ENCODE measurements around the gene C6orf136. TPM values are rescaled to one million over a fixed set of nuclear protein-coding genes. Genes with fewer than 3 reads are reported as not detected.

C6orf136 gene
- total RNA-seq, 2 experiments from 2014 or later, result 35.8 to 37.1 TPM

DNA sequence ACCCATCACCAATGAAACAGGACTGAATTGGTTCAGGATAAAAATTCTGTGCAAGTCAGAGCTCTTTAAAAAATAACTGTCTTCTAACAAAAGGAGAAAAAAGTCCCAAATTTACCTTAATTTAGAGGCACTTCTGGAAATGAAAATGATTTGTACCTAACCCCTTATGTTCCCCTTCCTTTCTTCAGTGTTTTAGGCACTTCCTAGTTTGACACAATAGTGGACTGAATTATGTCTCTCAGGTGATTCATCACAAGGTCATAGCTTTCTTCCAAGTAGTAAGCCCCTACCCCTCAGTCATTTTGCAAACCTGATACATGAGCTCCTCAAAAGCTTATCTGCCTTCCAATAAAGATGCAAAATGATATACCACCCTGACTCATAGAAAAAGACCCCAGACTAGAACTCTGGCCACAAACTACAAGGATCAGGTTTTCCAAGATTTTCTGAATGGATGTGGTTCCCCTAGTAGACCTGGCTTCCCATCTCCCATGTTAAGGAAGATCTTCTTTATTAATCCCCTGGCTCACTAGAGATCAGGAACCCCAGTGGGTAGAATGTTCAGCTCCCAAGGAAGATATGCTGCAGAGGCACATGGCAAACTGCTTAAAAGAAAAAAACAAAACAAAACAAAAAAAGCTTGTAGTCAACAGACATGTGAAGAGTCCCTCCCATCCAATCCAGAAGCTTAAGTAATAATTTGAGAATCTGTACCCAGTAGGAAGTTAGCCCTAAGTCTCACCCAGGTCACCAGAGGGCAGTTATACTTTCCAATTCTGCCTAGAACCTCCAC lies 33.5 kb upstream of the C6orf136 start:
- H3K4me3 Mint-ChIP-seq, result peak overlapping the region; percentile 97
- H3K27me3 Mint-ChIP-seq, result peaks cover 19% of the 10 kb centered on the region
- H3K9me3 Mint-ChIP-seq, result peaks cover 3% of the 10 kb centered on the region
- H3K4me1 Mint-ChIP-seq, result peaks cover 61% of the 10 kb centered on the region
- H3K27ac Mint-ChIP-seq, result peak overlapping the region; percentile 99
- DNase-seq, result no peak
- H3K36me3 Mint-ChIP-seq, result peaks cover 71% of the 10 kb centered on the region

DNA sequence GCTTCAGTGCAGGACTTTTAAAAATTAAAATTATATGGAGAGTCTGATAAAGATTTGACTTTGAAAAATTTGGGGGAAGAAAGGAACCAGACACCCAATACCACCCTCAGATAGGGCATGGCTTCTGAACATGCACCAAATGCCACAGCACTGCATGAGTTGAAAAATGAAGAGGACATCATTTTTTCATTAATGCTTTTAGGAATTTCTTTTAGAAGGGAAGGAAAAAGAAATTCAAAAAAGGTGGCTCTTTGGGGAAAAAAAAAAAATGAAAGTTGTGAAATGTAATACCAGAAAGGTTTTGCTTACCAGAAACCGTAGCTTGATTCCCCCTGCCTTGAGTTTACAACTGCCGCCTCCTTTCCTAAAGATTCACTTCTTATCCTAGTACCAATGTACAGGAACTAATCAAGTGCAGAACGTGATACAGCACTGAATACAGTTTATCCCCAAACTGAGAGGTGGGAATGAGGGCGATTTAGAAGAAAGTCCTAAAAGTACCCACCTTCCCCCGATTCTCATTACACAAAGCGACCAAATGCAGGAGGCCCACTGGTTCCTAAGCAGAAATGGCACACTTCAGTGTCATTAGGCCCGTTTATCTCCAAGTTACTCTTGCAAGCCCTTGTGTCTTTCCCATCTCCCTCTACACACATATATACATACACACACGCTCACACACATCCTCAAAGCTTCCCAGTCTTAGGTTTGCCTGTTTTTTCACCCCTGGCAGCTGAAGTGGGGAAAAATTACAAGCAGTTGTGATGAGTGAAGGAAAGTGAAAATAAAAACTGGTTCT lies 32.7 kb upstream of the C6orf136 start:
- H3K4me1 Mint-ChIP-seq, result peaks cover 62% of the 10 kb centered on the region
- H3K4me3 Mint-ChIP-seq, result peak overlapping the region; percentile 97
- peak overlapping the region; percentile 99 for H3K27ac Mint-ChIP-seq
- peaks cover 19% of the 10 kb centered on the region for H3K27me3 Mint-ChIP-seq
- H3K9me3 Mint-ChIP-seq, result peaks cover 3% of the 10 kb centered on the region
- peaks cover 71% of the 10 kb centered on the region for H3K36me3 Mint-ChIP-seq
- DNase-seq, result no peak

DNA sequence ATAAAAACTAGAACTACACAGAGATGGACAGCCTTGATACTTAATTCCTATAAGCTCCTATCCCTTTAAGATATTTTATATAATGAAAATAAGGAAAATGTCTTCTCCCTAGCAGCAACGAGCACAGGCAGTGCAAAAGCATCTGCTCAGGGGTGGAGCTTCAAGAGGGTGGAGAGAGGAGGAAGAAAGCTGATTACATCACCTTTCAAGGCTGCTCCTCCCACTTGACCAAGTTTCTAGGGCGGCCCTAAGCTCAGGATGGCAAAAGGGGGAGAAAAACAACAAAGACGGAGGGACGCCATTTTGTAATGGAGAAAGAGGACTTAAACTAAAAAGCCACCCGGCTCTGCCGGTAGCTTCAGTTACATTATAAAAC lies 32.1 kb upstream of the C6orf136 start:
- peaks cover 19% of the 10 kb centered on the region for H3K27me3 Mint-ChIP-seq
- H3K4me3 Mint-ChIP-seq, result peak overlapping the region; percentile 97
- DNase-seq, result peak; percentile 83
- peaks cover 63% of the 10 kb centered on the region for H3K4me1 Mint-ChIP-seq
- peak overlapping the region; percentile 99 for H3K27ac Mint-ChIP-seq
- H3K36me3 Mint-ChIP-seq, result peaks cover 71% of the 10 kb centered on the region
- peaks cover 3% of the 10 kb centered on the region for H3K9me3 Mint-ChIP-seq

DNA sequence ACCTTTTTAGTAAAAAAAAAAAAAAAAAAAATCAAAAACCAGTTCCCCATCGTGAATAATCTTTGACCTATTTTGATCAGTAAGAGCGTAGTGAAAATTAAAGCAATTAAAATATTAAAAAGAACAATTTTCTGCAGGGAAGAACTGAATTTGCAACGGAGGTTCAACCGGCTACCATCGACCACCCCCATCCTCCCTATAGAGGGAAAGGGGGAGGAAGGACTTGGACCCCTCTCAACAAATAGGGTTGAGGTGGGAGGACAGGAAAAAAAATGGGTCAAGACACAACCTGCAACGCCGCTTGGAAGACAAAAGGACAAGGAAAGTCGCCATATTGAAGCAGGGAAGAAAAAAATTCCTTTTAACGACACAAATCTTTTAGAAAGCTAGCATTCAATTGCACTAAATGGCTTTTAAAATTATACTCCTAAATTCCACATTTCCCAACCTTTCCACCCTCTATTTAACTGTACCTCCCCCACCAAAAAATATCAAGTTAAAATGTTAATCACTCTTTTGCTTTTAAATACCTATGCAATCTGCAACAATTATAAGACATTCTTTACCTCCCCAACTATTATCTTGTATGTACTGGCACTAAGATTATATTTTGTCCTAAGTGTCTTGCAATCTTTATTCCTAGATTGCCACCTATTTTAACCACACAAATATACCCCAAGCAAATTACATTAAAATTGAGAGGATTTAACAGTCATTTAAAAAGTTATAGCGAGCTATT lies 31.5 kb upstream of the C6orf136 start:
- peak overlapping the region; percentile 99 for H3K27ac Mint-ChIP-seq
- H3K4me1 Mint-ChIP-seq, result peaks cover 58% of the 10 kb centered on the region
- H3K9me3 Mint-ChIP-seq, result peaks cover 3% of the 10 kb centered on the region
- peak overlapping the region; percentile 97 for H3K4me3 Mint-ChIP-seq
- H3K36me3 Mint-ChIP-seq, result peaks cover 73% of the 10 kb centered on the region
- H3K27me3 Mint-ChIP-seq, result peaks cover 19% of the 10 kb centered on the region
- DNase-seq, result peak; percentile 38

DNA sequence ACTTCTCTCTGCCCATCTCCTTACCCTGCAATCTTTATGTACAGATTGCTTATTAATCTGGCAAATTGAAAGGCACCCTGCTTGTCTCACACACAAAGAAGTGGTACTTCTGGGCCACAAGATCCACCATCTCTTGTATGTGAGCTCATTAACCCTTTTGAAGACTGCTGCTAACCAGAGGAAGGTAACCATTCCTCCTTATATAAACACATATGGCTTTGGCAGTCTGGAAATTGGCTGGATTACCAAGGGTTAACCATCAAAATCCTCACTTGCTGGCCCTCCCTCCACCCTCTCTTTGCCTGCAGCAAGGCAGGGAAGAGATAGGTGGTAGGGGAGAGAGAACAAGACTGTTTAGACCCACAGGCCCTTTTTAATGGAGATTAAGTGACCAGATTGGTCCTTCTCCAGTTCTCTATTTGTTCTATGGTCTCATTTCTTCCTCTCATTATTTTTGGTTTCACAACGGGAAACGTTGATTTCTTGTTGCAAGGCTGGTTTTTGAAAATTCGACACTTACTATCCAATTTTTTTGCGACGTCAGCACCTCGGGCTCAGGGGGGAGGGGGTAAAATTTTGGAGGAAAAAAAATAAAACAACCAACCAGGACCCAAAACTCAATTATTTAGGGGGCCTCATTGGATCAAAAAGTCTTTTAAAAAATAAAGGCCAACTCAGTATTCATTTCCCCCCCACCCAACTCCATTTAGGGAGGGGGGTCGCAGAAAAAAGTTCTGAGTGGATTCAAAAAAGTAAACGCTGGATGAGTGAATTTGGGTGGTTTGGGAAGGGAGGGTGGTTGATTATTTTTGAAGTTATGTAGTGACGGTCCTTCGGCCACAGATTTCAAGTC lies 30.7 kb upstream of the C6orf136 start:
- Mint-ChIP-seq H3K9me3 (peaks cover 3% of the 10 kb centered on the region), H3K36me3 (peaks cover 70% of the 10 kb centered on the region), H3K27me3 (peaks cover 19% of the 10 kb centered on the region), H3K4me3 (peak overlapping the region; percentile 97), H3K27ac (peak overlapping the region; percentile 99), H3K4me1 (peaks cover 52% of the 10 kb centered on the region)
- DNase-seq, result no peak

DNA sequence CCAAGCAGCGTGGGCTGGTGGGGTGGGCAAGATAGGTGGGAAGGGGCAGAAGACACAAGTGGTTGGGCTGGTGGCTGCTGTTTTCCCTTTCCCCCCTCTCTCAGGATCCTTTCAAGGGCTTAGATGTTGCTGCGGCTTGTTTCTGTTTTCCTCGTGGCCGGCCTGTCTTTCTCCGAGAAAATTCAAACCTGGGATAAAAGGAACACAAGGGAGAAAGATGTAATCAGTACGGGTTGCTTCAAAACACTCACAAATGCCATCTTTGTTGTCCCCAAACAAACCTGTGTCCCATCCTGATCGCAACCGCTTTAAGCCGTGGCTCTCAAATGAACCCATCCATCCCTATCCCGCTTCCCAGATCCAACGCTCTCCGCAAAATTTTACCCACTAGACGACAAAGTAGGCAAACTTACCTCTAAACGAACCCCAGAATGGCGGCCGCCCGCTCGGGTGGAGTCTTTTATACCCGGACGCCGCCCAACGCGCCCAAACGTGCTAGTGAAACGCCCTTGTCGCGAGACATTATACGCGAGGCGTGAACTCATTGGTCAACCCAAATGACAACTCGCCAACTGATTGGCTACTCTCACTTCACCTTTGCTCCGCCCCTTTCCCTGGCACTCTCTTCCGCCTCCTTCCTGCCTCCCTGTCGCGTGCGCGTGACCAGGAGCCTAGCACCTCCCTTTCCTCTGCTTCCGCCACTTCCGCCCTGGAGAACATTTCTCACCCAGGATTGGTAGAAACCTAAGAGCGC lies 29.9 kb upstream of the C6orf136 start, which contains the start of gene PPP1R10:
Gene PPP1R10 (minus strand): TSS at position 433 of the 754 bp plus-strand sequence. CDS start 7,299 bp downstream, outside the sequence.
- Mint-ChIP-seq H3K4me3 (peak within 1 kb of the TSS; percentile 97), H3K36me3 (peaks cover 62% of the 10 kb centered on the region), H3K4me1 (peaks cover 46% of the 10 kb centered on the region), H3K27me3 (peaks cover 19% of the 10 kb centered on the region), H3K27ac (peak within 1 kb of the TSS; percentile 99), H3K9me3 (peaks cover 3% of the 10 kb centered on the region)
- DNase-seq, result peak; percentile 98

DNA sequence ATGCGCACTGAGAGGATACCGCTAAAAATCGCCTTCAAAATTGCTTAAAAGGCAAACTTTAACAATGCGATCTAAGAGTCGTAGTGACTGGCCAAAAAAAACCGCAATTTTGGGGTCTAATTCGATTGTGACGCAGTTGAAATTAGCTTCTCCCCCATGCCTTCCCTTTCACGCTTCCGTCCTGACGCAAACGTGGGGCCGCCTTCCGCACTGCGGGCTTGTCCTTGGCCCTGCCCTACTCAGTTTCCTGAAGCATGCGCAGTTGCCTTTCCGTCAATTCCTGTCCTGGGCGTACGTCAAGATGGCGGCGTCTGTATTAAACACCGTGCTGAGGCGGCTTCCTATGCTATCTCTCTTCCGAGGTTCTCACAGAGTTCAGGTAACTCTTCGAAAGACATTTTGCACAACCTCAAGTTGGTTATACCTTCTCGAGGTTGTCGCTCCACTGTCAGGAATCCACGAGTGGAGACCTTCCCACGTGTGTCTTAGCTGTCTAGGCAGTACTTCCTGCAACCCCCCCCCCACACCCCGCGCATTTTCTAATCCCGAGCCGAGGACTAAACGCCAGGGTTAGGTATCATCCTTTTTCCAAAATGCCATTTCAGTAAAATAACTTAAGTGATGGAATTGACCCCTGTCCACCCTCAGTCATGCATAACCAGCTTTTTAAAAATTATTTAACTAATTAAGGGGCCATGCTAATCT lies 29.2 kb upstream of the C6orf136 start, which contains the start of gene MRPS18B:
Gene MRPS18B (plus strand): TSS at position 276 of the 705 bp plus-strand sequence. CDS start 26 bp downstream, at position 302.
- Mint-ChIP-seq H3K4me3 (peak within 1 kb of the TSS; percentile 97), H3K27me3 (peaks cover 19% of the 10 kb centered on the region), H3K4me1 (peaks cover 44% of the 10 kb centered on the region), H3K27ac (peak within 1 kb of the TSS; percentile 99), H3K9me3 (peaks cover 3% of the 10 kb centered on the region), H3K36me3 (peaks cover 60% of the 10 kb centered on the region)
- DNase-seq, result peak; percentile 96

DNA sequence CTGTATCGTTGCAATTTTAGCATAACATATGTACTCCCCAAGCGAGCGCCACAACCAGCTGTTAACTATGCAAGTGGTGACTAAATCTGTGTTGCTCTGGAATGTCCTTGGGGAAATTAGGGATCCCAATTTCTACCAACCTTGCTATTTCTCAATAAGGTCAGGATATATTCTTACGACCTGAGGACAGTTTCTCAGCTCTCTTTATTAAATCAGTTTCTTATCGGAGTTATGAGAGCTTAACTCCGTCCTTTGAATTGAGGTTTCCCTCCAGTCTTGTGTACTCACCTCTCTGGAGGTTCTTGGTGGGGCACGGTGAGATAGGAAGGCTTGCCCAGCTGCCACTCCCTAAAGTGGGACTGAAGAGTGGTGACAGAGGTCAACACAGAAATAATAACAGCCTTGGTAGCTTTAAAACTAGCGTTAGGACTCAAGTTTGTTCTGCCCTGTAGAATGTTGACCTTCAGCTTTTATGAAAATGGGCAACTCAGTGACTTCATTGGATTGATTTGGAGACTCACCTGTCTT lies 28.6 kb upstream of the C6orf136 start:
- peaks cover 39% of the 10 kb centered on the region for H3K4me1 Mint-ChIP-seq
- H3K27me3 Mint-ChIP-seq, result peaks cover 19% of the 10 kb centered on the region
- H3K36me3 Mint-ChIP-seq, result peaks cover 56% of the 10 kb centered on the region
- H3K27ac Mint-ChIP-seq, result peak overlapping the region; percentile 99
- H3K4me3 Mint-ChIP-seq, result peak overlapping the region; percentile 97
- no peak for DNase-seq
- peaks cover 3% of the 10 kb centered on the region for H3K9me3 Mint-ChIP-seq

DNA sequence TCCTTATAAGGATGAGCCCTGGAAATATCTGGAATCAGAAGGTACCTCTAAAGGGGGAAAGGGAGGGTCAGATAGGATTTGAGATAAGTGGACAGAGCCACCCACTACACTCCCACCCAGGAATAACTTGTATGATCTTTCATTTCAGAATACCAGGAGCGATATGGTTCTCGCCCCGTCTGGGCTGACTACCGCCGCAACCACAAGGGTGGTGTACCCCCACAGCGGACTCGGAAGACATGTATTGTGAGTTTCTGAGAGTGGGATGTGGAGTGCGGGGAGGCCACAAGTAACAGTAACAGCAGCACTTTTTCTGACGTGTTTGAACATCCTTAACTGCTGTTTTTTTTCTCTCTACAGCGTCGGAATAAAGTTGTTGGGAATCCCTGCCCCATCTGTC lies 27.4 kb upstream of the C6orf136 start:
- Mint-ChIP-seq H3K27me3 (peaks cover 19% of the 10 kb centered on the region), H3K4me3 (peak overlapping the region; percentile 97), H3K9me3 (peaks cover 3% of the 10 kb centered on the region), H3K36me3 (peaks cover 46% of the 10 kb centered on the region), H3K4me1 (peaks cover 26% of the 10 kb centered on the region), H3K27ac (peak overlapping the region; percentile 99)
- DNase-seq, result no peak

DNA sequence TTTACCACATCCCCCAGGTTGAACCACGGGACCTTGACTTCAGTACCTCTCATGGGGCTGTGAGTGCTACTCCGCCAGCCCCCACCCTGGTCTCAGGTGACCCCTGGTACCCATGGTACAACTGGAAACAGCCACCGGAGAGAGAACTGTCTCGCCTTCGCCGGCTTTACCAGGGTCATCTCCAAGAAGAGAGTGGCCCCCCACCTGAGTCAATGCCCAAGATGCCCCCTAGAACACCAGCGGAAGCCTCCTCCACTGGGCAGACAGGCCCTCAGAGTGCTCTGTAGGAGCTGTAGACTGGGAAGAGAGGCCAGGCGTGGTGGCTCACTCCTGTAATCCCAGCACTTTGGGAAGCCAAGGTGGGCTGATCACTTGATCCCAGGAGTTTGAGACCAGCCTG lies 21.4 kb upstream of the C6orf136 start:
- no peaks in the 10 kb centered on the region for H3K27me3 Mint-ChIP-seq

DNA sequence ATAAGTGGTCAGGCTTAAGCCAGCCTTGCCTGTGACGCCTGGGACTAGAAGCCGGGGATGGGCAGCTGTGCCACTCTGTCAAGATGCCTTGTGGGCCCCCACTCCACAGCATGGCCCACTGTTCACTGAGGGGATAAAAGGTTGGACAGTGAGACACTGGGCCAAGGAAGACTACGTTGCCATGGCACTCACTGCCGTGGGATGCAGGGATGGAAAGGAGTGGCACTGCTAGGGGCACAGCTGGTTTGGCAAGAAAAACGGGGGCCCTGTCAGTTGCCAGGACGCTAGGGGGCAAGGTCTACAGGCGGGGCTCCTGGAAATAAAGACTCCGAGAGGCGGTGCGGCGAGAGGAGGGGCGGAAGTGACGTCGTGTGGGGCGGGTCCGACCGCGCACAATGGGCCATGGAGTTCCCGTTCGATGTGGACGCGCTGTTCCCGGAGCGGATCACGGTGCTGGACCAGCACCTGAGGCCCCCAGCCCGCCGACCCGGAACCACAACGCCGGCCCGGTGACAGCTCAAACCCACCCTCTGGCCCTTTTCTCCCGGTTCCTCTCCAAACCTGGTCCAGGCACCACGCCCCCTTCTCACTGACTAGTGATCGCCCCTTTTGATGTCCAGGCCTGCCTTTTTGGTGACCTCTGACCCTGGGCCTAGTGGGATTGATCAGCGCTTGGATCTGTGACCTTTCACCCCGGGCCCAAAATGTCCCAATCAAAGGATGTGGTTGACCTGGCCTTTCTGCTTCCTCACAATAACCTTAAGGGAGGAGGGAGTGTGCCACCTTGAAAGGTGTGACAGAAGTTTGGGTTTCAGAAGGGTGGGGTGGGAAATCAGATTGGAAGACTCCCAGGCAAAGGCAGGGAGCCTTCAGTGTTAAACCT lies 20.2 kb upstream of the C6orf136 start, which contains the start of gene ATAT1:
Gene ATAT1 (plus strand): TSS at position 391 of the 883 bp plus-strand sequence.
- H3K9me3 Mint-ChIP-seq, result no peaks in the 10 kb centered on the region
- H3K4me3 Mint-ChIP-seq, result peak within 1 kb of the TSS; percentile 95
- H3K36me3 Mint-ChIP-seq, result peaks cover 21% of the 10 kb centered on the region
- peak; percentile 89 for DNase-seq
- H3K27me3 Mint-ChIP-seq, result no peaks in the 10 kb centered on the region
- H3K4me1 Mint-ChIP-seq, result peaks cover 23% of the 10 kb centered on the region
- peak within 1 kb of the TSS; percentile 96 for H3K27ac Mint-ChIP-seq

More for the DNA sequence above, 21.4 kb upstream of the C6orf136 start:
- Mint-ChIP-seq H3K27ac (no peak overlapping the region), H3K4me1 (peaks cover 25% of the 10 kb centered on the region), H3K9me3 (no peaks in the 10 kb centered on the region), H3K36me3 (peaks cover 17% of the 10 kb centered on the region), H3K4me3 (no peak overlapping the region)
- DNase-seq, result no peak

DNA sequence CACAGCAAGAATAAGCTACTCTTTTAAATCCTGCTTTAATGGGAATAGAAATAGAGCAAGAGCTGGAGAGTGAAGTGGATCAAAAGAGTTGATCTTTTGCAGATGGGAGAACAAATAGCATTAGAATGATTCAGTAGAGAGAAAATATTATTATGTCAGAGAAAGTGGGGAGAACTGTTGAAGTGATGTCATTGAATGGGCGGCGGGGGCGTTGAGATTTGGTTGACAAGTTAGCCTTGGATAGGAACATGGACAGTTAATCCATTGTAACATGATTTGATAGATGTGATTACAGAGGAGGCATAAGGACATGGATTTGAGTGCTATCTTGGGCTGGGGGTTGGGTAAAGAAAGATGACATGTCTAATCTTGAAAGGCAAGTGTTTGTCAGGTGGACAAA lies 11.1 kb upstream of the C6orf136 start:
- Mint-ChIP-seq H3K9me3 (no peaks in the 10 kb centered on the region), H3K27me3 (no peaks in the 10 kb centered on the region), H3K27ac (no peak overlapping the region), H3K4me1 (peaks cover 11% of the 10 kb centered on the region), H3K4me3 (no peak overlapping the region), H3K36me3 (peaks cover 23% of the 10 kb centered on the region)
- DNase-seq, result no peak

All from activated naive CD8-positive, alpha-beta T cell treated with anti-CD3 and anti-CD28 coated beads for 36 hours (primary cell).